HG03520 (cell line): ENCODE results near the gene RUBCNL.

Experiments
- ATAC-seq: cut with Tn5 transposase; IDR thresholded peaks from one replicate; pipeline ENCODE4 v1.9.1; 2021; ENCODE audit warnings: mild to moderate bottlenecking, moderate library complexity; ENCODE audit not compliant: unreplicated experiment

The RUBCNL gene

DNA sequence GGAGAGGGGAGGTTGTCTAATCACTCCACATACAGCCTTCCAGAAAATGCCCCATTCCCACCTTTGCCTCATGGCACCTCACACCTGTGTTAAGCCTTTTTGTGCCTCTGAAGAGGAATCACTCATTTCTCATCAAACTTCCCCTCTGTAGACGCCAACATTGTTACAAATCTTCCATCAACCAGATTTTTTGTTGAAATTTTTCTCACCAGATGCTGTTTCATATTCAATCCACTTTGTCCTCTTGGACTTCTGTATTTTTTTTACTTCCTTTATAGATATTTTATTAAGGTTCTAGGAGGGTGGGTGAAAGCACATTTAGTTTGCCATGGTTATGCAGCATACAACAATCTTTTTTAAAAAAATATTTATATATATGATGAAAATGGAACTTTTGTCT lies 74.0 kb downstream of the RUBCNL start:
- no peak for ATAC-seq

DNA sequence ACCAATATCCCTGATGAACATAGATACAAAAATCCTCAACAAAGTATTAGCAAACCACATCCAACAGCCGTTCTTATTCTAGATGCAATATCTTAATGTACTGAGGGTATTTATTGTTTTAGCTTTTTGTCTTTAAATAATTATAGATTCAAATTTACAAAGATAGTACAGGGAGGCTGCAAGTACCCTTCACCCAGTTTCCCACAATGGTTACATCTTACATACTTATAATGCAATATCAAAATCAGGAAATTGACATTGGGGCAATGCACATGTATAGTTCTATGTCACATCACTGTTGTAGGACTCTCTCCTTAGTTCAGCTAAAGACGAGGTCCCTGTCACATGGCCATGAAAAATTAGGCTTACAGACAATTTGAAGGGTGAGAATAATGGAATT lies 75.8 kb downstream of the RUBCNL start:
- no peak for ATAC-seq

DNA sequence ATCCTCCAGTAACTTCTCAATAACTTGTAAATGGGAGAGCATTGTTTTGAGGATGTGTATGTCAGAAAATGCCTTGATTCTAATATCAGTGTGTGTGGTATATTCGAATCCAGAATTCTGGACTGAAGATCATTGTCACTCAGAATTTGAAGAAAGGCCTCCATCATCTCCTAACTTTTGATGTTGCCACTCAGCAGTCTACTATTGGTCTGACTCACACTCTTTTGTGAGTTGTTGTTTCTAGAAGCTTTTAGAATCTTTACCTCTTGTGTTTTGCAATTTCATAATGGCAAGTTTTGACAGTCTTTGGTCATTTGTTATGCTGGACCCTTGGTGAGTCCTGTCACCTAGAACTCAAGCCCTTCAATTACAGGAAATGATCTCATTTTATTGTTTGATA lies 77.0 kb downstream of the RUBCNL start:
- no peak for ATAC-seq

DNA sequence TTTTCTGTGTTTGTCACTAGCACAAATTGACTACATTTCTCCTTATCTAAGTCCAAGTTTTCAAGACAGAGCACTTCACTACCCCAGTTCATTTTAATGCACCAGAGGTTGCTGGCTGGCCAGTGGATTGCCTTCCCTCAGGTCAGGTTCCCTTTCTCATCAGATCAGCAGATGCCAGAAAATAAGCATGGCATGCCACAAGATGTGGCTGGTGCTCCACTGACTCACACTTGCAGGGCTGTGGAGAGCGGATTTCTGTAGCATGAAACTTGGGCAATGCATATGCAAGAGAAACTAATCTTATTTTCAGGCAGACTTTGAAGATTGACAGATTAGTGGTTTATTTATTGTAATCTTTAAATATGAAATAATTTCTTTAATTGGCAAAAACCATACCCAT lies 79.5 kb downstream of the RUBCNL start:
- no peak for ATAC-seq

DNA sequence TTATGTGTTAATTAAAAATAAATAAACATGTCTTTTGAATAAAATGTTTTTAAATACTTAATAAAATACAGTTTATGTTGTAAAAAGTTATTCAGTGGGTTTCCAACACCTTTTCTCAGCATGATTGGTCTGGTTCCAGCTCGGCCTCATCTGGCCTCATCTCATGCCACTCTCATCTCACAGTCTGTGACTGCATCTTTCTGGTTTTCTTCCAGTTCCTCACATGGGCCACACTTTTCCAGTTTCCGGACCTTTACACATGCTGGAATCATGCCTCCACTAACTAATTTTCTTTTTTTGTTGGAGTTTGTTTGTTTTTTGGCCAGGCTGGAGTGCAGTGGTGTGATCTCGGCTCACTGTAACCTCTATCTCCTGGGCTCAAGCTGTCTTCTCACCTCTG lies 82.5 kb downstream of the RUBCNL start:
- no peak for ATAC-seq

DNA sequence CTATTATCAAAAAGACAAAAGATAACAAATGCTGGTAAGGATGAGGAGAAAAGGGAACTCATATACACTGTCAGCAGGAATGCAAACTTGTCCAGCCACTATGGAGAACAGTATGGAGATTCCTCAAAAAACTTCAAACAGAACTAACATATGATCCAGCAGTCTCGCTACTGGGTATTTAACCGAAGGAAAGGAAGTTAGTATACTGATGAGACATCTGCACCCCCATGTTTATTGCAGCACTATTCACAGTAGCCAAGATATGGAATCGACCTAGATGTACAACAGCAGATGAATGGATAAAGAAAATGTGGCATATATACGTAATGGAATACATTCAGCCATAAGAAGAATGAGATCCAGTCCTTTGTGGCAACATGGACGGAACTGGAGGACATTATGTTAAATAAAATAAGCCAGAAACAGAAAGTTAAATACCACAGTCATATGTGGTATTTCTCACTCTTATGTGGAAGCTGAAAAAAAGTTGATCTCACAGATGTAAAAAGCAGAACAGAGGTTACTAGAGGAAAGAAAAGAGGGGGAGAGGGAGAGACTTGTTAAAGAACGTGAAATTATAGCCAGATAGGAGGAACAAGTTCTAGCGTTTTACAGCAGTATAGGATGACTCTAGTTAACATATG lies 83.2 kb downstream of the RUBCNL start:
- no peak for ATAC-seq

DNA sequence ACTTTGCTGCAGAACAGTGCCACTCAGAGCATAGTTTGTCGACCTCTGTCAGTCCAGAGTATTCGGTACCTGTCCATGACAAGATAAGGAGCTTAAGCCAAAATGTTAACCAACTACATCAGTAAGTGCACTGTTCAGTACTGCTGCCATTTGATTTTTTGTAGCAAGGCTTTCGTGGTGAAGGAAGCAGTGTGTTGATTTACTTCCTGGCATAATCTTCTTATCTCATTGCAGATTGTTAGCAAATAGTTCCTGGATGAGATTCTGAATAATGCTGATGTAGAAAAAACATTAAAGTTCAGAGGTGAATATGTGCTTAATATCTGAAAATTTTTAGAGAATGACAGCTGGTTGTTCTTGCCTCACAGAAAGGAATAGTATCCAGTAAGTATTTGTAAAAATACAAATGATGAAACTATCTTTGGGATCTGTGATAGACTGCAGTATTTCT lies 89.7 kb downstream of the RUBCNL start:
- ATAC-seq = no peak

DNA sequence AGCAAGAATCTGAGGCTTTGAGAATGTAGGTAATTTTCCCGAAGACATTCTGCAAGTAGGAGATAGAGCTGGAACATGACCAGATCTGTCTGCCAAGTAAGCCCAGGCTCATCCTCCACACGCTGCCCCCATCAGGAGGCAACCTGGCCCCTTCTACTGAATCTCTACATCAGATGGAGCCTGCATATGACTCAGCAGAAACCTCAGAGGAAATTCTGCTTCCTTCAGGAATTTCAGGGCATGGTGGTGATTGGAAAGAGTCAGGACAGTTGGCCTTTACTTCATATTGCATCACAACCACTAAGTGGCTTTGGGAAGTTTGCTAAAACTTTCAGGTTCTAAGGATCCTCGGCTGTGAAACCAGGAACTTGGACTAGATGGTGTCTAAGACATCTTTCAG lies 90.1 kb downstream of the RUBCNL start:
- ATAC-seq = no peak

DNA sequence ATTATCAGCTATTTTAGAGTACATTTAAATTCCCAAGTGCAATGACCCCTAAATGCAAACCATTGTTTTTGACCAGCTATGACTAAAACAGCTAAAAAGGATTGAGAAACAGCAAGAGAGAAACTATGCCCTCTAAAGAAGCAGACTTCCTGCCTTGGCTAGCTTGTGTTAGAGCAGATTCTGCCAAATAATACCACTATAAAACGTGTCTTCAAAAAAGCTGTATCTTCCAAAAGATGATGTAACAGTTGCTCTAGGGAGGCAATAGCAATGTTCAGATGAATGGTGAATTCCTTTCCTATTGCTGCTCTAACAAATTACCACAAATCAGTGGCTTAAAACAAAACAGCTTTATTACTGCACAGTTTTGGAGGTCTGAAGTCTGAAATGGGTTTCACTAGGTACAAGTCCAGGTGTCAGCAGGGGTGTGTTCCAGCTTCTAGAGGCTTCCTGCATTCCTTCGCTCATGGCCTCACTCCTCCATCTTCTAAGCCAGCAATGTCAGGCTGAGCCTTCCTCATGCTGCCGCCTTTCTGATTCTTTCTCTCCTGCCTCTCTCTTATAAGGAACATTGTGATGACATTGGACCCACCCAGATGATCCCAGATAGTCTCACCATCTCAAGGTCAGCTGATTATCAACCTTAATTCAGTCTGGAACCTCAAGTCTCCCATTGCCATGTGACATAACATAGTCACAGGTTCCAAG lies 90.8 kb downstream of the RUBCNL start:
- no peak for ATAC-seq

DNA sequence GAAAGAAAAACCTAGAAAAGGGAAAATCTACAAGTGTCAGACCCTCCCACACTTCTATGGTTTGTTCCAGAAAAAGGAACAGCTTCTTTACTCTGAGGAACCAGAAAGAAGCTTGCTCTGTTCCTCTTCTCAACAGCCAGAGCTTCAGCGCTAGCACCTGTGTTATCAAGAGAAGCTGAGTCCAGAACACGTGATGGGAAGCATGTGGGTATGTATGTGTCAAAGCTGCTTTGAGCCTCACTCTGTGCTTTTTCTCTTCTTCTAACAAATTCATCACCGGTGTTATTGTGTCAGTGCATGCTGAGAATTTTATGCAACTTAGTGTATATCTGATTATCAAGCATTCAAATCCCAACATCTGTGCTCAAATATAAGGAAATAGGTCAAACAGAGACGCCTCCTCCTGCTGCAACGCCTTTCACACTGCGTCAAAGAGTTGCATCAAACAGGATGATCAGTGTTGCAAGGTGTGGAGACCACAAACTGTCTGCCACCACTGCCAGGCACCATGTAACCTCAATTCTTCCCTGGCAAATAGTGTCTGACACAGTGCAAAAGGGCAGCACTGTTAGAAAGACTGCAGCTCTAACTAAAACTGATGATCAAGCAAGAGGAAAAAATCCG lies 91.4 kb downstream of the RUBCNL start:
- ATAC-seq = no peak

DNA sequence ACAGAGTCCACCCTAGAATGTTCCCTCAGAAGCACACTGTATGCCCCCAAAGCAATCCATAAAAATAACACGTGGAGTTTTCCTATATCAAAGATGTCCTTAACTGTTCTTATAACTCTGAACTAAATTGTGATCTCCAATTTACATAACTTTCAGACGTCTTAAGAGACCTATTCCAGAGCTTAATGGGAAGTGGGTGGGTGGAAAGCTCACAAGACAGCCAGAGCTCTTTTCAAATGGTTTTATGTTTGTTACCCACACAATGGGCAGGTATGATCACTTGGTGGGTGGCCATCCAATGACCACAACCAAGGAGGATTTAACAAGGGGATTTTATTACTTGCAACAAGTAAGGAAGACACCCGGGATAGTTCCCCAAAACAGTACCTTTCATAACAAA lies 93.6 kb downstream of the RUBCNL start:
- no peak for ATAC-seq
